ENCODE data around the gene CITED2.

GRCh38 chr6:139375226-139376016 lies 973 bp upstream of the CITED2 start:
- TF ChIP-seq, protein P1, sequence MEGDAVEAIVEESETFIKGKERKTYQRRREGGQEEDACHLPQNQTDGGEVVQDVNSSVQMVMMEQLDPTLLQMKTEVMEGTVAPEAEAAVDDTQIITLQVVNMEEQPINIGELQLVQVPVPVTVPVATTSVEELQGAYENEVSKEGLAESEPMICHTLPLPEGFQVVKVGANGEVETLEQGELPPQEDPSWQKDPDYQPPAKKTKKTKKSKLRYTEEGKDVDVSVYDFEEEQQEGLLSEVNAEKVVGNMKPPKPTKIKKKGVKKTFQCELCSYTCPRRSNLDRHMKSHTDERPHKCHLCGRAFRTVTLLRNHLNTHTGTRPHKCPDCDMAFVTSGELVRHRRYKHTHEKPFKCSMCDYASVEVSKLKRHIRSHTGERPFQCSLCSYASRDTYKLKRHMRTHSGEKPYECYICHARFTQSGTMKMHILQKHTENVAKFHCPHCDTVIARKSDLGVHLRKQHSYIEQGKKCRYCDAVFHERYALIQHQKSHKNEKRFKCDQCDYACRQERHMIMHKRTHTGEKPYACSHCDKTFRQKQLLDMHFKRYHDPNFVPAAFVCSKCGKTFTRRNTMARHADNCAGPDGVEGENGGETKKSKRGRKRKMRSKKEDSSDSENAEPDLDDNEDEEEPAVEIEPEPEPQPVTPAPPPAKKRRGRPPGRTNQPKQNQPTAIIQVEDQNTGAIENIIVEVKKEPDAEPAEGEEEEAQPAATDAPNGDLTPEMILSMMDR (conservative IDR thresholded peaks at IDR 0.05; ENCODE audit: low read length): no peak
- no peak for TF ChIP-seq EZH2phosphoT487 (IDR thresholded peaks at IDR 0.05; ENCODE audit: borderline replicate concordance)

All from Loucy (cell line).